HCT116 (cell line): ENCODE measurements around the gene ADM5. TPM values are rescaled to one million over a fixed set of nuclear protein-coding genes. Genes with fewer than 3 reads are reported as not detected.

Experiments used
- ATAC-seq: fragments of 200-7000 bp; cut with Tn5 transposase; 2 replicates; pipeline ENCODE4 v1.9.1; 2020; ENCODE audit warnings: mild to moderate bottlenecking, moderate library complexity
- BruUV-seq: library from RNA; stranded (reverse); fragments of 400-500 nt; replicated peaks from 2 replicates; lab custom pipeline; 2021; lab: Mats Ljungman, UMichigan
- CTCF ChIA-PET: fragments of 300-600 bp; sonication (Branson Sonifier 250); formaldehyde crosslinking; loops from one replicate; lab custom pipeline; 2021; ENCODE audit warnings: antibody characterized with exemption; lab: Charles Lee
- POLR2A ChIA-PET: fragments of 300-600, 350-600 bp; sonication (Branson Sonifier 250); formaldehyde crosslinking; loops from one replicate; lab custom pipeline; 2021; ENCODE audit warnings: antibody characterized with exemption; lab: Charles Lee
- RAD21 ChIA-PET, 2 experiments: fragments of 300-600 bp; sonication (Branson Sonifier 250); formaldehyde crosslinking; loops; one replicate each; lab custom pipeline; 2023; ENCODE audit warnings: low total read pairs in 2 of 2; ENCODE audit not compliant: uncharacterized antibody in 2 of 2, unreplicated experiment in 2 of 2, low non-redundant PET in 1 of 2; lab: Charles Lee
- DNase-seq: peaks from one replicate; pipeline ENCODE4 v3.0.0-alpha.2; 2010; ENCODE audit warnings: low read depth, low spot score
- H2AFZ ChIP-seq: fragments of 200-600 bp; shearing (Covaris generic), sonication (generic); 2 replicates; pipeline ENCODE4 v1.6.1; 2017; ENCODE audit warnings: low read depth, mixed run types, mixed read lengths, antibody characterized with exemption, low read length; ENCODE audit not compliant: poor library complexity, severe bottlenecking
- H3K27ac ChIP-seq: 2 replicates; pipeline ENCODE4 v1.5.1; 2012; ENCODE audit warnings: low read depth, low read length
- H3K27me3 ChIP-seq: fragments of 200-600 bp; sonication (generic); 2 replicates; pipeline ENCODE4 v1.6.1; 2016; ENCODE audit warnings: mixed run types, low read length, mixed read lengths; ENCODE audit not compliant: insufficient read depth
- H3K36me3 ChIP-seq, 2 experiments: fragments of 200-500 bp in 1 of 2; fragments of 200-600 bp in 1 of 2; sonication (Bioruptor generic) in 1 of 2; sonication (generic) in 1 of 2; 2 replicates each; pipeline versions ENCODE4 v1.5.1 to v1.6.1; 2014 to 2016; ENCODE audit warnings: low read length in 2 of 2, inconsistent platforms in 1 of 2, mixed read lengths in 1 of 2, mixed run types in 1 of 2; ENCODE audit not compliant: insufficient read depth in 2 of 2, control insufficient read depth in 1 of 2
- H3K4me1 ChIP-seq, 2 experiments: fragments of 200-600 bp in 1 of 2; sonication (generic) in 1 of 2; 2 replicates each; pipeline versions ENCODE4 v1.5.1 to v1.6.1; 2012 to 2017; ENCODE audit warnings: low read length in 2 of 2, inconsistent platforms in 1 of 2, mild to moderate bottlenecking in 1 of 2, mixed read lengths in 1 of 2, mixed run types in 1 of 2, moderate library complexity in 1 of 2; ENCODE audit not compliant: insufficient read depth in 2 of 2, control insufficient read depth in 1 of 2
- H3K4me2 ChIP-seq: fragments of 200-600 bp; sonication (generic); 2 replicates; pipeline ENCODE4 v1.6.1; 2017; ENCODE audit warnings: mixed run types, low read length, mixed read lengths
- H3K4me3 ChIP-seq, 2 experiments: fragments of 200-600 bp in 1 of 2; sonication (generic) in 1 of 2; replicated peaks in 1 of 2; 2 replicates each; pipeline ENCODE4 v1.5.1; 2011 to 2016; ENCODE audit warnings: low read length in 2 of 2, control low read depth in 1 of 2, low read depth in 1 of 2, mild to moderate bottlenecking in 1 of 2, mixed read lengths in 1 of 2, mixed run types in 1 of 2
- H3K79me2 ChIP-seq: fragments of 200-600 bp; sonication (generic); 2 replicates; pipeline ENCODE4 v1.6.1; 2017; ENCODE audit warnings: mild to moderate bottlenecking, mixed run types, low read length, moderate library complexity, mixed read lengths; ENCODE audit not compliant: insufficient read depth
- H3K9ac ChIP-seq: fragments of 200-600 bp; sonication (generic); 2 replicates; pipeline ENCODE4 v1.6.1; 2016; ENCODE audit warnings: low read length, mixed read lengths
- H3K9me2 ChIP-seq: fragments of 200-600 bp; sonication (generic), shearing (Covaris generic); 2 replicates; pipeline ENCODE4 v1.6.1; 2017; ENCODE audit warnings: mixed run types, mild to moderate bottlenecking, moderate library complexity; ENCODE audit not compliant: insufficient read depth
- H3K9me3 ChIP-seq, 2 experiments: fragments of 200-500 bp in 1 of 2; fragments of 200-600 bp in 1 of 2; sonication (Bioruptor generic) in 1 of 2; sonication (generic) in 1 of 2; 2 replicates each; pipeline ENCODE4 v1.6.1; 2014 to 2017; ENCODE audit warnings: low read length in 2 of 2, mixed read lengths in 2 of 2, inconsistent platforms in 1 of 2, low read depth in 1 of 2, mild to moderate bottlenecking in 1 of 2, mixed run types in 1 of 2, moderate library complexity in 1 of 2; ENCODE audit not compliant: control insufficient read depth in 1 of 2, insufficient read depth in 1 of 2
- H4K20me1 ChIP-seq: fragments of 200-600 bp; sonication (generic), shearing (Covaris generic); 2 replicates; pipeline ENCODE4 v1.6.1; 2017; ENCODE audit warnings: mixed run types, mild to moderate bottlenecking, moderate library complexity; ENCODE audit not compliant: insufficient read depth
- ATF3 ChIP-seq: IDR thresholded peaks from 2 replicates; pipeline ENCODE4 v1.6.1; 2012
- CBX3 ChIP-seq: IDR thresholded peaks from 2 replicates; pipeline ENCODE4 v1.6.1; 2012; ENCODE audit warnings: low read depth
- CEBPB ChIP-seq: IDR thresholded peaks from 2 replicates; pipeline ENCODE4 v1.6.1; 2012; ENCODE audit warnings: low read depth
- EZH2phosphoT487 ChIP-seq: fragments of 200-600 bp; IDR thresholded peaks from 2 replicates; pipeline ENCODE4 v1.6.1; 2018; ENCODE audit warnings: antibody characterized with exemption, borderline replicate concordance
- JUND ChIP-seq: IDR thresholded peaks from 2 replicates; pipeline ENCODE4 v1.6.1; 2012
- RAD21 ChIP-seq: IDR thresholded peaks from 2 replicates; pipeline ENCODE4 v1.6.1; 2012; ENCODE audit warnings: low read depth, mild to moderate bottlenecking
- SIN3A ChIP-seq: IDR thresholded peaks from 2 replicates; pipeline ENCODE4 v1.6.1; 2012; ENCODE audit warnings: low read depth
- SRF ChIP-seq: IDR thresholded peaks from 2 replicates; pipeline ENCODE4 v1.6.1; 2012; ENCODE audit warnings: low read depth
- ZBTB33 ChIP-seq: IDR thresholded peaks from 2 replicates; pipeline ENCODE4 v1.6.1; 2011; ENCODE audit warnings: mild to moderate bottlenecking, low read length, moderate library complexity; ENCODE audit not compliant: insufficient replicate concordance; ENCODE audit errors: extremely low read depth
- intact Hi-C: fragments of 100-400 bp; cut with micrococcal nuclease; formaldehyde crosslinking; loops from 2 replicates; pipeline ENCODE4 v1.10.0; 2022
- total RNA-seq: library from RNA; stranded (reverse); gene quantifications from one replicate; pipeline ENCODE4 v1.2.1, GENCODE V29; 2021; ENCODE audit not compliant: unreplicated experiment

The ADM5 gene
- total RNA-seq, 1 experiment from 2014 or later: 12.1 TPM

DNA sequence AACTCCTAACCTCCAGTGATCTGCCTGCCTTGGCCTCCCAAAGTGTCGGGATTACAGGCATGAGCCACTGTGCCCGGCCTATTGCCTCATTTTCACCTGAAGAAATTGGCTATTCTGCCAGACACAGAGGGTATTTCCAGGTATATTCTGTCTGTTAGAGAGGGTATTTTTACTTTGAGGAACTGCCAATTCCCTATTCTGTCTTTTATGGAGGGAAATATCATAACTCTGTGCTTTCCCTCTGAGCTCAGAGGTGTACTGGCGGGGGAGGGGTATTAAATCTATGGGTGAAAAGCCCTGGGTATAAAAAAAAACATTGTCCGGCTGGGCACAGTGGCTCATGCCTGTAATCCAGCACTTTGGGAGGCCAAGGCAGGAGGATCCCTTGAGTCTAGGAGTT, 48.9 kb downstream of the ADM5 start (continued):
- TF ChIP-seq ATF3 (no peak), EZH2phosphoT487 (no peak), RAD21 (no peak), SIN3A (no peak), JUND (no peak), ZBTB33 (no peak), CBX3 (no peak)

DNA sequence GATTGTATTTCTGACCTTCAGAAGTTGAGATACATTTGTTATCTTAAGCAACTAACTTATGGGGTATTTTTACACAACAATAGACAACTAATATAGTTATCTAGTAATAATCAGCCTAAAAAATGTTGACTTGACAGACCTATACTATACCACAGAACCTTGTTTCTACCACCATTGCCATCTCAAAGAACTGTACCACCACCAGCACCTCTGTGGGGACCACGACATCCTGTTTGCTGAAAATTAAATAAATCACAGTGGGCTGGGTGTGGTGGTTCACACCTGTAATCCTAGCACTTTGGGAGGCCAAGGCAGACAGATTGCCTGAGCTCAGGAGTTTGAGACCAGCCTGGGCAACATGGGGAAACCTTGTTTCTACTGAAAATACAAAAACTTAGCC, 49.7 kb downstream of the ADM5 start:
- ChIA-PET CTCF (no interaction called here), POLR2A (no interaction called here), RAD21 (no interaction called here)
- no TSS peak for BruUV-seq
- DNase-seq (no peak), ATAC-seq (no peak)
- Histone ChIP-seq H4K20me1 (no peaks in the 10 kb centered on the region), H3K4me2 (no peak overlapping the region), H2AFZ (no peak overlapping the region), H3K27me3 (no peaks in the 10 kb centered on the region), H3K36me3 (no peaks in the 10 kb centered on the region), H3K9me2 (no peaks in the 10 kb centered on the region), H3K27ac (no peak overlapping the region), H3K4me3 (no peak overlapping the region), H3K4me1 (no peaks in the 10 kb centered on the region), H3K79me2 (no peaks in the 10 kb centered on the region), H3K9me3 (no peaks in the 10 kb centered on the region), H3K9ac (no peak overlapping the region)
- no peak for TF ChIP-seq CEBPB
- TF ChIP-seq SRF: no peak
- intact Hi-C loops: no loop called here
